GM12891 (cell line): ENCODE results near the gene PDYN.
"Not testable (repeated sequence)": the region's sequence is repeated elsewhere in the genome, so short reads cannot be mapped to it uniquely, and the experiment has no call there.

Experiments used
- PAX5 ChIP-seq: IDR thresholded peaks from 2 replicates; pipeline ENCODE4 v1.6.1; 2011; ENCODE audit warnings: low read length, moderate library complexity, mild to moderate bottlenecking; ENCODE audit not compliant: insufficient read depth, severe bottlenecking
- POLR2A ChIP-seq: IDR thresholded peaks from 2 replicates; pipeline ENCODE4 v1.6.1; 2011; ENCODE audit warnings: low read depth, low read length, control low read depth
- SPI1 ChIP-seq: IDR thresholded peaks from 2 replicates; pipeline ENCODE4 v1.6.1; 2011; ENCODE audit warnings: low read depth, low read length, control low read depth

DNA sequence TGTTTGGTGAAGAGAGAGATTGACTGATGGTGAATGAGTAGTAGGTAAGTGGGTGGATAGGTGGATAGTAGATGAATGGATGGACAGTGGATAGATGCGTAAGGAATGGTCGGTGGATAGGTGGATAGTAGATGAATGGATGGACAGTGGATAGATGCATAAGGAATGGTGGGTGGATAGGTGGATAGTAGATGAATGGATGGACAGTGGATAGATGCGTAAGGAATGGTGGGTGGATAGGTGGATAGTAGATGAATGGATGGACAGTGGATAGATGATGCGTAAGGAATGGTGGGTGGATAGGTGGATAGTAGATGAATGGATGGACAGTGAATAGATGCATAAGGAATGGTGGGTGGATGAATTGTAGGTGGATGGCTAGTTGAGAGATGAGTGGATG, 42.5 kb upstream of the PDYN start:
- not testable (repeated sequence) for TF ChIP-seq POLR2A, SPI1, PAX5
